GM19193 (cell line): ENCODE measurements around the gene TMSB15A.
"Not testable (repeated sequence)": the region's sequence is repeated elsewhere in the genome, so short reads cannot be mapped to it uniquely, and the experiment has no call there.

Source experiments
- POLR2A ChIP-seq: IDR thresholded peaks from 4 replicates; pipeline ENCODE4 v1.6.1; 2011; ENCODE audit not compliant: insufficient read depth, insufficient read length; ENCODE audit errors: extremely low read depth

The TMSB15A gene

DNA sequence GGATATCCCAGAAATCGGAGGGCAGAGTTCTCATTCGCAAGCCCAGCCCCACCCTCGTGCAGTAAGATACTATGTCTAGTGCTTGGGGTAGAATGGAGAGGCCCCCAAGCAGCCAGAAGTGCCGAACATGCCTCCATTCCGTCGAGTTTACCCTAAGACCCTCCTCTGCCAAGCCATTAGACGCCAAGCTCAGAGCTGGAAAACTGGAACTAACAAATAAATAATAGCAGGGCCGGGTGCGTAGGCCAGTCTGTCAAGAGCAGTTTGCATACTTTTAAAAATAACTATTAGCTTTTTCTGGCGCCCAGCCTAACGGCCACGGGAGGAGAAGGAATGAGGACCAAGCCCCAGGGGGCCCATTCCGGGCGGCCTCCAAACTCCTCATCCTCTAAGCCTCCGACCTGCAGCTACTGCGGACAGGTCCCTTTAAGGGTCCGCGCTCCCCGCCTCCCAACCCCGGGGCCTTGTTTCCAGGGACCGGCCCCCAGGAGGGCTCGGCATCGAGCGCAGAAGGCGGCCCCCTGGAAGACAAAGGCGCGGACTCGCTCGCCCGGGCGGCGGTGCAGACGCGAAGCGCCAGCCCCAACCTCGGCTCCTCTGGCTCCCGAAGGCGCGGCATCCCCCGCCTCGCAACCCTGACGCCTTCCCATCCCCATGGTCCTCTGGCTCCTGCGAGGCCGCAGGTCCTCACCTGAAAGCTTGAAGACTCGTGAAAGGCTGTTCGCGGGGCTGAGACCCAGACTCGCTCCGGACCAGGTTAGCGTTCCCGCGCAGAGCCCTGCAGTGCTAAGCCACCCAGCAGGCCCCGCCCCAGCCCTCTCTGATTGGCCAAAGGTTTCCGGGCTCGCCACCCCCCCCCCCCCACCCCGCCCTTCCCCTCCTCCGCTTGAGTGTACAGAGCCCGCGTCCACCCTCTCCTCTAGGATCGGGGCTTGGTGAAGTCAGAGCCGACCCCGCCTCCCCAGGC, at the start of gene TMSB15A:
Gene TMSB15A, minus strand, starts transcription at position 765 of the 967 bp plus-strand sequence.
- TF ChIP-seq POLR2A, result no peak

DNA sequence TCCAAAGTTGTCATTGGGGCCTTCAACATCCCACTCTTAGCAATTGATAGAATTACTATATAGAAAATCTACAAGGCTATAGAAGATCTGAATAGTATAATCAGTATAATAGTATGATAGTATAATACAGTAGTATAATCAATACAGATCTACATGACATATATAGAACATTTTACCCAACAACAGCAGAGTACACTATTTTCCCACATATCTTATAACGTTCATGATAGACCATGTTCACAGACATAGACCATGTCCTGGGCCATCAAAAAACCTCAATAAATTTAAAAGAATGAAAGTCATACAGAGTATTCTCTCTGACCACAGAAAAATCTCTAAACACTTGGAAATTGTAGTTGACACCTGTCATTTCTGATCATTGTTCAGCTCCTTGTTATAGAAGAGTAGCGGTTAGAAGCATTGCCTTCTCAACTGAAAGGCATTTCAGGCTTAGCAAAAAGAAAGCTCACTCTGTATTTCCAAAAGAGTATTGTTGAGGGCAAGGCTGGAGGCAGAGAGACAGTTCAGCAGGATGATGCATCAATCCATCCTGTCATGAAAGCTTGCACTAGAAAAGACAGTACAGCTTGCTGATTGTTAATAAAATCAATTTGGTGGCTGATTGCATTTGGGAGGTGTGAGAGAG, 44.0 kb upstream of the TMSB15A start:
- TF ChIP-seq POLR2A, result no peak

DNA sequence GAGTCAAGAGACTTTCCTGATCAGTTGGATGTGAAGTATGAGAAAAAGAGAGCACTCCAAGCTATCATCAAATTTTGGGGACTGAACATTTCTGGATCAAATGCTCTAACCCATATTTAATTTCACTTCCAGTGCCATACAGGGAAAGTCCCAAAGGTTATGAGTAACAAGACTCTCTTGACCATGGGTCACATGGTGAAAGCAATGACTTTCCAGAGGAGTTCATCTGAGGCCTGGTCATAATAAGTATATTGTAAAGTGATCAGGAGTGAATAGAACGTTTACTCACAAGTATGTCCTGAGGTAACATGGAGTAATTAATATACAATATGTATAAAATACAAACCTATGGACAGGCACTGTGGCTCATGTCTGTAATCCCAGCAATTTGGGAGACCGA, 42.1 kb upstream of the TMSB15A start:
- no peak for TF ChIP-seq POLR2A

DNA sequence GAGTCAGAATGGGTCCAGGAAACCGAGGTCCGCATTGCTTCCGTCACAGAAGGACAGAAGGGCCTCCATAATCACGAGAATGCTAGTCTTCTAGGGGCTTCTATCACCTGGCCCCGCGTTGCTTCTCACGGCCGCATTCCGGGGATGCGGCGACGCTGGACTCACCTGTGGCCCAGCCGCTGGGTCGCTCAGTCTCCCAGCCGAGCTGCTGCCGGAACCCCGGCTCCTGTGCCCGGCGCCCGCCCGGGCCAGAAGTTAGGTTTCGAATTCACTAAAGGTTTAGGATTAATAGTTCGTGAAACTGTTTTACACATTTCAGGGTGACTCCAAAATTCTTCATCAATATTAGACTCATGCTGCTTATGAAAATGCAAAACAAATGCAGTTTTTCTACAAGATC, 31.7 kb upstream of the TMSB15A start:
- no peak for TF ChIP-seq POLR2A

DNA sequence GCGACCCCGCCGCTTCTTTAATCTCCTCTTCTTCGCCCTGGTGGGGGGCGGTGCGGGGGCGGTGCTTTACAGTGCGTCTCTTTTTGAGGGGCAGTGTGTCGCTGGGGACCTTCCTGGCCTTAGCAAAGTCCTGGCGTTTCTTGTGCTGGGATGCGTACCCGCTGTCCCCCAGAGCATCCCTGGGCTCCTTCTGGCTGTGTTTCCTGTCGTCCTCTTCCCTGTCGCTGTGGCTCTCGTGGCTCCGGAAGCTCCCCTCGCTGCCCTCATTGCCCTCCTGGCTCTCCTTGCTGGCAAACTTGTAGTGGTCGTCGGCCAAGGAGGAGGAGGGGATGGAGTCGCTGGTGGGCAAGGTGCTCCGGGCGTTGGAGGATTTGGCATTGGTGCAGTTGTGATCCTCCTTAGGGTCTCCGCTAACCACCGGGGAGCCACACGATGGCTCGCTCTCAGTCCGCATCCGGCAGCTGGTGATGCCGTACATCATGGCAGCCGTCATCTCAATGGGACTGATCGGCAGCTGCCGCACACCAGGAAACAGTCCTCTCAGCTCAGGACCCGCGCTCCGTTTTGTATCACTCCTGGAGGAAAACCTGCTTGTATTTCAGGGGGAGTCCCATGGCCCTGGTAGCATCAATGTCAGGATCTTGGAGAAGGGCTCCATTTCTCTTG, 30.4 kb upstream of the TMSB15A start:
- TF ChIP-seq POLR2A, result no peak

DNA sequence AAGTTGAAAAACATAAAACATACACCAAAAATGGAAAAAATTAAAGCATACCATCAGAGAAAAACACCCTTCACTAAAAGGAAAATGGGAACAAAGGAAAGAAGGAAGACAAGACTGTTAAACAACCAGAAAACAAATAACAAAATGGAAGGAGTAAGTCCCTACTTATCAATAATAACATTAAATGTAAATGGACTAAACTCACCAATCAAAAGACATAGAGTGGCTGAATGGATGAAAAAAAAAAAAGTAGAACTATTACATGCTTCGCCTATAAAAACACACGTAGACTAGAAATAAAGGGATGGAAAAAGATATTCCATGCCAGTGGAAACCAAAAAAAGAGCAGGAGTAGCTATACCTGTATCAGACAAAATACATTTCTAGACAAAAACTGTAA, 19.4 kb upstream of the TMSB15A start:
- no peak for TF ChIP-seq POLR2A

DNA sequence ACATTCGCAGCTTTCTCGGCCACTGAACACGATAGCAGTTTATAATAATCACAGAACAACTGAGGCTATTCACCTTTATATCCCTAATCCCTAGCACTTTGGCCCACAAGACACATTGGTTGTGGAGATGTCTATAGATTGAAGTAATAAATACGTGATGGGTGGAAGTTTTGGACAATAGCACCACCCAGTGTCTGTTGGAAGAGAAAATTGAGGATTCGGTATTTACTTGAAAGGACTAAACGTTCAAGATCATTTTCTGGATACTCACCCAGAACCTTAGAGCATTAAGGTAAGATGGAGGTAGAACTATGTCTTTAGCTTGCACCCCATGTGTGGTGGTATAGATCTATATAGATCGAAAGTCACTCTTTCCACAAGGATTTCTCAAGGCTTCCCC, 787 bp upstream of the TMSB15A start:
- no peak for TF ChIP-seq POLR2A

DNA sequence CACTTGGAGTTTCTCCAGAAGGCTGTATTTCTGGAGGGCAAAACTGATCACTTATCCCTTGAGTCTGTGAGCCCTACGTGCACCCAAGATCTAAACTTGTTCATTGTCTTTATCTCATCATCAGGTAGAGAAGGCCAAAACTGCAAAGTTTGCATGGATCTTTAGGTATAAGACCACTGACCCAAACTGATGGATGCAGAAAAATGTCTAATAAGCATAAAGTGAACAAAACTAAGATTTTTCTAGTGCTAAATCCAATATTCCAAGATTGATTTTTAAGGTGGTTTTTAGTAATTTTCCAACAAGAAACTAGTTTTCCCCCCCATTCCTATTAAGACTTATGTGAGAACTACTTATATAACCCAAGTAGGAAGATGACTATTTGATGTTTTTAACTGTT, 2.0 kb downstream of the TMSB15A start:
- no peak for TF ChIP-seq POLR2A

DNA sequence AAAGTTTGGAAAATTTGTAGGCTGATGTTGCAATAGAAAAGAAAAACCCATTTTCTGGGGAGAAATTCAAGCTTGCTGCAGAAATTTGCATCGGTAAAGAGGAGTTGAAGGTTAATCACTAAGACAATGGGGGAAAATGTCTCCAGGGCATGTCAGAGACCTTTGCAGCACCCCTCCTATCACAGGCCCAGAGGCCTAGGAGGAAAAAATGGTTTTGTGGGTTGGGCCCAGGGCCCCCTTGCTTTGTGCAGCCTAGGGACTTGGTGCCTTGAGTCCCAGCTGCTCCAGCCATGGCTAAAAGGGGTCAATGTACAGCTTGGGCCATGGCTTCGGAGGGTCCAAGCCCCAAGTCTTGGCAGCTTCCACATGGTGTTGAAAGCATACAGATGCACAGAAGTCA, 17.8 kb downstream of the TMSB15A start:
- no peak for TF ChIP-seq POLR2A

DNA sequence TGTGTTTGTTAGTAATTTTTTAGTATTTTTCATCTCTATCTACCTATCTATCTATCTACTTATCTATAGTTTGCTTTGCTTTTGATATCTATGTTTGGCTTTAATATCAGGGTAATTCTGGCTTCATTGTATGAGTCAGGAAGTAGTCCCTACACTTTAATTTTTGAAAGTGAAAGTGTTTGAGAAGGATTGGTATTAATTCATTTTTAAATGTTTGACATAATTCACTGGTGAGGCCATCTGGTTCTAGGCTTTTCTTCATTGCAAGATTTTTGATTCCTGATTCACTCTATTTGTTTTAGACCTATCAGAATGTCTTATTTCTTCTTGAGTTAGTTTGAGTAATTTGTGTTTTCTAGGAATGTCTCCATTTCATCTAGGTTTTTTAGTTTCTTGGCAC, 24.8 kb downstream of the TMSB15A start:
- TF ChIP-seq POLR2A, result no peak

DNA sequence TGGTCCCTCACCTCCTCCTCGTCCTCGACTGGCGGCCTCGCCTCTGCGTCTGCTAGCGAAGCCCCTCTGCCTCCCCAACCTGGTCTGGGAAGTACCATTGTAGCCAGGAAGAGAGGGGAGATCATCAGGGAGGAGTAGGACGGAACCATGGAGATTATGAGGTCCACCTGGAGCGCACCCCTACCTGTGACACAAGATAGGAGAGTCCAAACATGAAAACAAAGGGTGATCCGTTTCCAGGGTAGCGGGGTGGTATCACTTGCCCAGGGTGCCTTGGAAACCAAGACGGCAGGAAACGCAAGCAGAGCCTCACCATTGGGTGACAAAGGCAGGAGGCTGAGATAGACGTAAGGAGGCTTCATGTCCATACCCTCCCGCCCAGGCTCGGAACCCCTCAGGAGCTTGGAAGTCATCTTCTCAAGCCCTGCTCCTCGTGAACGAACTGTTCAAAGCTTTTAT, 44.7 kb downstream of the TMSB15A start, which contains the start of gene TCP11X2:
Gene TCP11X2, minus strand, starts transcription at position 51 of the 459 bp plus-strand sequence.
- TF ChIP-seq POLR2A, result not testable (repeated sequence)
